Activated CD8-positive, alpha-beta memory T cell treated with anti-CD3 and anti-CD28 coated beads, Interleukin-2, amount 50 U/mL, for 4 hours (primary cell): ENCODE data around the gene FEM1C.

Experiments used
- DNase-seq: peaks from one replicate; pipeline ENCODE4 v3.0.0-alpha.2; 2020

The FEM1C gene

GRCh38 chr5:115544436-115545350 lies at the start of gene FEM1C:
TSS of gene FEM1C (minus strand) at chr5:115544775. CDS start at chr5:115543493, 1,282 bp downstream.
- peak; percentile 99 for DNase-seq

- no peak for DNase-seq
These were observed 44.5 kb upstream of the FEM1C start for GRCh38 chr5:115589043-115589442.

- no peak for DNase-seq
These were observed 44.1 kb upstream of the FEM1C start for GRCh38 chr5:115588640-115589039.

- DNase-seq: no peak
These were observed 42.1 kb upstream of the FEM1C start for GRCh38 chr5:115586525-115587146.

- no peak for DNase-seq
These were observed 40.7 kb upstream of the FEM1C start for GRCh38 chr5:115585265-115585664.

- no peak for DNase-seq
These were observed 39.9 kb upstream of the FEM1C start for GRCh38 chr5:115584501-115584900.

GRCh38 chr5:115583474-115583873 lies 38.9 kb upstream of the FEM1C start:
- no peak for DNase-seq

GRCh38 chr5:115580941-115581340 lies 36.4 kb upstream of the FEM1C start:
- no peak for DNase-seq

- no peak for DNase-seq
These were observed 35.2 kb upstream of the FEM1C start for GRCh38 chr5:115579747-115580173.

GRCh38 chr5:115579216-115579615 lies 34.6 kb upstream of the FEM1C start:
- no peak for DNase-seq

GRCh38 chr5:115578657-115579056 lies 34.1 kb upstream of the FEM1C start:
- no peak for DNase-seq

GRCh38 chr5:115577741-115578140 lies 33.2 kb upstream of the FEM1C start:
- DNase-seq: no peak

- no peak for DNase-seq
These were observed 32.8 kb upstream of the FEM1C start for GRCh38 chr5:115577329-115577728.

GRCh38 chr5:115575167-115576070 lies 30.8 kb upstream of the FEM1C start:
- DNase-seq: no peak

- DNase-seq: no peak
These were observed 28.6 kb upstream of the FEM1C start for GRCh38 chr5:115573133-115573532.

- no peak for DNase-seq
These were observed 26.9 kb upstream of the FEM1C start for GRCh38 chr5:115571441-115571878.

GRCh38 chr5:115568668-115569067 lies 24.1 kb upstream of the FEM1C start:
- no peak for DNase-seq

- no peak for DNase-seq
These were observed 20.7 kb upstream of the FEM1C start for GRCh38 chr5:115565233-115565632.

- DNase-seq: no peak
These were observed 16.6 kb upstream of the FEM1C start for GRCh38 chr5:115561176-115561575.

GRCh38 chr5:115559524-115559923 lies 14.9 kb upstream of the FEM1C start:
- no peak for DNase-seq

- DNase-seq: no peak
These were observed 13.9 kb upstream of the FEM1C start for GRCh38 chr5:115558388-115558956.

GRCh38 chr5:115557667-115558387 lies 13.3 kb upstream of the FEM1C start:
- no peak for DNase-seq
